Fibroblast of skin of right quadriceps (primary cell): Measurements from ENCODE around the gene TMEM175.
"Not testable (repeated sequence)": the region's sequence is repeated elsewhere in the genome, so short reads cannot be mapped to it uniquely, and the experiment has no call there.

Experiments used
- DNase-seq: peaks from one replicate; pipeline ENCODE4 v3.0.0-alpha.2; 2013

The TMEM175 gene

DNA sequence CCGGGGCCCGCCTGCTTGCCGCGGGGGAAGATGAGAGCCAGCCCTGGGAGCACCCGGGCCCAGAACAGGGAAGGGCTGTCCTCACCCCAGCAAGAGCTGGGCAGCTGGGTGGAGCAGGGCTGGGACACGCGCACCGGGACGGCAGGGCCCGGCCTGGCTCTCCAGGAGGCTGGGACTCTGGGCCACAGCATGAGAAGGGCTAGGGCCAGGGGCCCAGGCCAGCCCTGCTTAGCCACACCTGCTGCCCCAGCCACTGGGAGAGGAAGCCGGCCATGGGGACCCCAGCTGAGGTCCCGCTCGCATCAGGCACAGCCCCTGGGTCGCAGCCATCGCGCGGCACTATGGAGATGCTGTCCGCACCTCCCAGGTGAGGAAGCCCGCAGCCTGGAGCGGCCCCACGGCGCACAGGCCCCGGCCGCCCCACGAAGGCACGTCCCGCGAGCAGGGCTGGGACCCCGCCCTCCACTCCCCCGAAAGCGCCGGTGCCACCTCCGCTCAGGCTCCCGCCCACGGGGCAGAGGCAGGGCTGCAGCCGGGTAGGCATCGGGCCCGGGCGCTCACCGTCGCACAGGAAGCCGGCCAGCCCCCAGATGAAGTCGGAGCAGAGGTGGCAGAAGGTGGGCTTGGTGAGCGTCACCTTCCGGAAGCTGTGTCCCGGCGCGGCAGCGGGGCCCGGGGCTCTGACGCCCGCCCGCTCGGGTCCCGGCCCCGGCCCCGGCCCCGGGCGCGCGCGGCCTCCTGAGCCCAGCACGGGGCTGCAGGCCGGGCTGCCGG, 40.6 kb downstream of the TMEM175 start:
- no peak for DNase-seq

GRCh38 chr4:973431-974397, 41.5 kb downstream of the TMEM175 start, which contains the start of gene DGKQ:
DGKQ (minus strand) TSS chr4:973569; CDS start chr4:973482, 87 bp downstream.
- DNase-seq, result peak; percentile 84

GRCh38 chr4:974668-975067, 42.4 kb downstream of the TMEM175 start:
- DNase-seq, result no peak

DNA sequence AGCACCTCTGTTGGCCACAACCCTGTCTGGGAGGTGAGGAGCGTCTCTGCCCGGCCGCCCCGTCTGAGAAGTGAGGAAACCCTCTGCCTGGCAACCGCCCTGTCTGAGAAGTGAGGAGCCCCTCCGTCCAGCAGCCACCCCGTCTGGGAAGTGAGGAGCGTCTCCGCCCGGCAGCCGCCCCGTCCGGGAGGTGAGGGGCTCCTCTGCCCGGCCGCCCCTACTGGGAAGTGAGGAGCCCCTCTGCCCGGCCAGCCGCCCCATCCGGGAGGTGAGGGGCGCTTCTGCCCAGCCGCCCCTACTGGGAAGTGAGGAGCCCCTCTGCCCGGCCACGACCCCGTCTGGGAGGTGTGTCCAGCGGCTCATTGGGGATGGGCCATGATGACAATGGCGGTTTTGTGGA, 43.8 kb downstream of the TMEM175 start:
- DNase-seq, result not testable (repeated sequence)

GRCh38 chr4:978957-979701, 46.9 kb downstream of the TMEM175 start:
- peak; percentile 44 for DNase-seq

DNA sequence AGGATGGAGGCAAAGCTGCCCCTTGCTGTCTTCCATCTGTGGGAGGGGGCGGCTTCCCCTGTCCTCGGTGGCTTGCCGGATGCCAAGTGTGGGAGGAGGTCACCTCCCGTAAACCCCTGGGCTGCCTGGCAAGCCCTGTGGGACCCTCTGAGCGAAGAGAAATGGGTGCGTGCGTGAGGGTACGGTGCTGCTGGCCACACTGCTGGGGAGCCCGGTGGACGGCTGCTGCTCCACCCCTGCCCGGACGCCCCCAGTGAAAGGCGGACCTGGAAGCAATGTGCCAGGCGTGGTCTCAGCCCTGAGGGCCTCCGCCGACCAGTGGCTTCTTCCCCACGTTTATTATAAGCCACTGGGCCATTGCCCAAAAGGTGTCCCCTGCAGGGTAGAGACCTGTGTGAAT, 50.0 kb downstream of the TMEM175 start:
- DNase-seq, result no peak

- no peak for DNase-seq
Observed at GRCh38 chr4:982814-983213, 50.6 kb downstream of the TMEM175 start.

GRCh38 chr4:984336-985054, 52.2 kb downstream of the TMEM175 start:
- no peak for DNase-seq

GRCh38 chr4:985123-985830, 53.0 kb downstream of the TMEM175 start:
- peak; percentile 24 for DNase-seq

- DNase-seq, result no peak
Observed at GRCh38 chr4:986428-986878, 54.2 kb downstream of the TMEM175 start.

- DNase-seq, result peak; percentile 63
Observed at GRCh38 chr4:986879-987623, 54.8 kb downstream of the TMEM175 start, which contains the start of gene IDUA. IDUA (plus strand) TSS chr4:987044; CDS start chr4:987085, 41 bp downstream.

DNA sequence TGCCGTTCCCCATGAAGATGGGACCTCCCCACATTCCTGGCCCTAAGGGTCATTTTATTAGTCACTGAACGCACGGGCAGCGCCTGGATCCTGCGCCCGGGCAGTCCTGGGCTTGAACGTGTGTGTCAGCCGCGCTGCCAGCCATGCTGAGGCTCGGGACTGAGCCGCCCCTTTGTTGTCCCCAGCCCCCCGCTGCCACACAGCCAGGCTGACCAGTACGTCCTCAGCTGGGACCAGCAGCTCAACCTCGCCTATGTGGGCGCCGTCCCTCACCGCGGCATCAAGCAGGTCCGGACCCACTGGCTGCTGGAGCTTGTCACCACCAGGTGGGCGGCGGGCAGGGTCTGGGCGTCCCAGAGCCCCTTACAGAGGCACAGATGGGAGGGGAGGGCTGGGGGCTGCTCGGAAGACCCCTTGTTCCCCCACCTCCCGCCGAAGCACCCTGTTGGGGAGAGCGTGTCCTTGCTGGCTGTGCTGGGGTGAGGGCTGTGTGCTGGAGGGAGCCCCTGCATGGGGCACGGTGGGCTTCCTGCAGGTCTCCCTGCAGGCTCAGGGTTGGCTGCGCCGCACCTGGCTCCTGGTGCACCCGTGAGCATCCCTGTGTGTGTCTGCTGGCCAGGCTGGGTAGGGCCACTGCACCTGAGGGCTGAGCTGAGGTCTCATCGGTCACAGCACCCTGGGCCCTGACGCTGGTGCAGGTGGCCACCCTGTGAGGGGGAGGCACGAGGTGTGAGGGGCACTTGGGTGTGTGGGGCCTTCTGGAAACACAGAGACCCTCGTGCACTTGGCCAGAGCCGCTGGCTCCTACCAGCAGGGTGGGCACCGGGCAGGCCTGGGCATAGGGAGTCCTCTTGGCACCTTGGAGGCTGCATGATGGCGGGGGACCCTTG, 55.6 kb downstream of the TMEM175 start:
- DNase-seq, result no peak

DNA sequence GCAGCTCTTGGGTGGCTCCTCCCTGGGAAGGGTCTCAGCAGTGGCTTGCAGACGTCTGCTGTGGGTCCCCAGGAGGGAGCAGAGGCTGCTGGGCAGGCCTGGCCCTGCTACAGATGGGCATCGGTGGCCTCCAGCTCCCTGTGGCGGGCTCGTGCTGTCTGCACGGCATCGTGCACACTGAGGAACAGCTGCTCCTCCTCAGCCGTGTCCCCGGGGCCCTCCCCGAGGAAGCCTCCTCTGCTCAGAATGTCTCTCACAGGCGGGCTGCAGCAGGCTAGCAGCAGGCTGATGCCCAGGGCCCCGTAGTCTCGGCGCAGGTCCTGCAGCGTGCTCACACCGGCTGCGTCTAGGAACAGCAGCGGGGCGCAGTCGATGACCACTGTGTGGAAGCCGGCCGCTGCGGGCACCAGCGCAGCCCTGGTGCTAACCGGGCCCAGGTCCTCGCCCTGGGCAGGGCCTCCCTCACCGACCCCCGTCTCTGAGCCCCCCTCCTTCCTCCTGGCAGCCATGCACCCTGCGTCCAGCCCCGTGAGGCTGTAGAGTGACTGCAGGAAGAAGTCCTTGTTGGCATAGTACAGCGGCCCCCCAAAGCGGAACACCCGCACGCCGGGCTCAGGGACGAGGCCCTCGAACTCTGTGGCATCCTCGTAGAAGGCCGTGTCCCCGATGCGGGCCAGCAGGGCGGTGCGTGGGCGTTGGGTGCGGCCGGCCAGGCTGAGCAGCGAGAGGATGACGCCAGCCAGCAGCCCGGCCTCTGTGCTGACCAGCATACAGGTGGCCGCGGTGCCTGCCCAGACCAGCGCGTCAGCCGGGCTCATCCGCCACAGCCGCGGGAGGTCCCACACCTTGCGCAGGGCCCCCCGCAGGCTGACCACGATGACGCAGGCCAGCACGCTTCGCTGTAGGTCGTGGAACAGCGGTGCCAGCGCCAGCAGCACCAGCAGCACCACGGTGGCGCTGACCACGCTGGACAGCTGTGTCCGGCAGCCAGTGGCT, 56.8 kb downstream of the TMEM175 start:
- no peak for DNase-seq

DNA sequence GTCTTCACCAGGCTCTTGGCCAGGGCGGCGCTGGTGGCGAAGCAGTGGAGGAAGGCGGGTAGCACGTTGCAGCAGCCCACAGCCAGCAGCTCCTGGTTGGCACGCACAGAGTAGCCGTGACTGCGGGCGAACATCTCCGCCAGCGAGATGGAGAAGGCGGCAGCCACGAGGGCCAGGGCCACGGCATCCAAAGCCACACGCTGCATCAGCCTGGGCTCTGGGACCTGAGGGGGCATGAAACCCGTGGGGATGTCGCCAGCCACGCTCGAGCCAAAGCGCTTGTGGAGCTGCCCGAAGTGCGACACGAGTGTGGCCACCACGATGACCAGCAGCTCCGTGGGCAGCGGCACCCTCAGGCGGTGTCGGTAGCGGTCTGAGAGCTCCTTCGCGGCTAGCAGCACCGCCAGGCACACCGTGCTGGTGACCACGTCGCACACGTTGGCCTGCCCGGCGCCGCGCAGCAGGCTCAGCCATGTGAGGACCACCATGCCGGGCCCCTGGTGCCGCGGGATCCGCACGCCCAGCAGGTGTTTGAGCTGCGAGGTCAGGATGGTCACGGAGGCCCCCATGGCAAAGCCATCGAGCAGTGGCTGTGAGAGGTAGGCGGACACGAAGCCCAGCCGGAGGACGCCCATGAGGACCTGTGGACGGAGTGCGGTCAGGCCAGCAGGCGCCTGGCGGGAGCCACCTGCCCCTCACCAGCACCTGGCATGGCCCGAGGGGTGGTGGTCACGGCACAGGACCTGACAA, 57.6 kb downstream of the TMEM175 start:
- no peak for DNase-seq

DNA sequence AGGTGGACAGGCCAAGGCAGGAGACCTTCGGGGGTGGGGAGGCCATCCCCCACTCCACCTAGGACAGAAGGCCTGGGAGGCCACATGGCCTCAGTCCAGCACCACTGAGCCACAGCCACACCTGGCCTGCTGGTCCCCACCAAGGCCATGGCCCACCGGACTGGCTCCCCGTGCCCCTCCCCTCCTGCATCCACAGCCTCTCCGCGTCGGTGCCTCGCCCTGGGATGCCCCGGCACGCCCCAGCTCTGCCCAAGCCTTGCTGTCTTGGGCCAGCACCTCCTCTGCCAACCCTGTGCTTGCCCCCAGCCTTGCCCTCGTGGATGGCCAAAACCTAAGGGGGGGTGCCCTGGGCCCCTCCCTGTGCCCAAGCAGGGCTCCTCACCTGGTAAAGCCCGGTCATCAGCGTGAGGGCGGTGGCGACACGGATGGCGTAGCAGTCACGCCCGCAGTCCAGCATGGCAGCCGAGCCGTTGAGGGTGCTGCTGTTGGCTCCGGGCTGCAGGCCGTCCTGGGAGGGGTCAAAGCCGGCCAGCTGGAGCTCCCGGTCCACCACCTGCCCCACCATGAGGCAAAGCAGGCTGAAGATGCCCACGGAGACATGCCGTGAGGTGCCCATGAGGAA, 58.6 kb downstream of the TMEM175 start:
- DNase-seq, result no peak

- DNase-seq, result no peak
Observed at GRCh38 chr4:991451-992296, 59.4 kb downstream of the TMEM175 start.
